Measurements from ENCODE around the gene CD276.

The CD276 gene

GRCh38 chr15:73660455-73660854, 23.7 kb upstream of the CD276 start:
- Histone ChIP-seq H3K36me3 (ENCODE audit: control insufficient read depth in 5 of 5, insufficient read depth in 5 of 5, low read length in 5 of 5) (no peaks in the 10 kb centered on the region), H3K27ac (ENCODE audit: low read depth, low read length) (no peak overlapping the region), H3K27me3 (ENCODE audit: control insufficient read depth in 5 of 5, insufficient read depth in 4 of 5, low read length in 5 of 5) (no peaks in the 10 kb centered on the region), H3K4me1 (ENCODE audit: control insufficient read depth in 5 of 5, insufficient read depth in 5 of 5, low read length in 5 of 5) (no peaks in the 10 kb centered on the region), H3K9ac (ENCODE audit: low read length in 5 of 5) (no peak overlapping the region), H3K9me3 (ENCODE audit: control insufficient read depth in 5 of 5, low read length in 5 of 5) (peaks cover 0 to 6% (median 4%) of the 10 kb centered on the region in 5 donors), H3K4me3 (ENCODE audit: low read depth in 1 of 5, low read length in 5 of 5) (no peak overlapping the region)

- peaks cover 8 to 19% (median 11%) of the 10 kb centered on the region in 5 donors for H3K27me3 ChIP-seq (ENCODE audit: control insufficient read depth in 5 of 5, insufficient read depth in 4 of 5, low read length in 5 of 5)
- H3K27ac ChIP-seq (ENCODE audit: low read depth, low read length), result no peak overlapping the region
- peaks cover 2 to 11% (median 4%) of the 10 kb centered on the region in 5 donors for H3K4me1 ChIP-seq (ENCODE audit: control insufficient read depth in 5 of 5, insufficient read depth in 5 of 5, low read length in 5 of 5)
- H3K4me3 ChIP-seq (ENCODE audit: low read depth in 1 of 5, low read length in 5 of 5), result no peak overlapping the region
- H3K9me3 ChIP-seq (ENCODE audit: control insufficient read depth in 5 of 5, low read length in 5 of 5), result no peaks in the 10 kb centered on the region
- H3K9ac ChIP-seq (ENCODE audit: low read length in 5 of 5), result no peak overlapping the region
- H3K36me3 ChIP-seq (ENCODE audit: control insufficient read depth in 5 of 5, insufficient read depth in 5 of 5, low read length in 5 of 5), result no peaks in the 10 kb centered on the region
These were observed 9.6 kb upstream of the CD276 start for GRCh38 chr15:73674587-73674986.

- H3K9me3 ChIP-seq (ENCODE audit: control insufficient read depth in 5 of 5, low read length in 5 of 5), result no peaks in the 10 kb centered on the region
These were observed 7.0 kb upstream of the CD276 start for GRCh38 chr15:73677146-73677607.

GRCh38 chr15:73677733-73678132, 6.5 kb upstream of the CD276 start:
- Histone ChIP-seq H3K9ac (ENCODE audit: low read length in 5 of 5) (no peak overlapping the region), H3K9me3 (ENCODE audit: control insufficient read depth in 5 of 5, low read length in 5 of 5) (no peaks in the 10 kb centered on the region), H3K4me1 (ENCODE audit: control insufficient read depth in 5 of 5, insufficient read depth in 5 of 5, low read length in 5 of 5) (peaks cover 2 to 18% (median 10%) of the 10 kb centered on the region in 5 donors), H3K4me3 (ENCODE audit: low read depth in 1 of 5, low read length in 5 of 5) (no peak overlapping the region), H3K27me3 (ENCODE audit: control insufficient read depth in 5 of 5, insufficient read depth in 4 of 5, low read length in 5 of 5) (peaks cover 0 to 6% (median 0%) of the 10 kb centered on the region in 5 donors), H3K36me3 (ENCODE audit: control insufficient read depth in 5 of 5, insufficient read depth in 5 of 5, low read length in 5 of 5) (no peaks in the 10 kb centered on the region), H3K27ac (ENCODE audit: low read depth, low read length) (no peak overlapping the region)

More at GRCh38 chr15:73677146-73677607, 7.0 kb upstream of the CD276 start:
- H3K27me3 ChIP-seq (ENCODE audit: control insufficient read depth in 5 of 5, insufficient read depth in 4 of 5, low read length in 5 of 5), result peaks cover 0 to 9% (median 4%) of the 10 kb centered on the region in 5 donors
- H3K4me1 ChIP-seq (ENCODE audit: control insufficient read depth in 5 of 5, insufficient read depth in 5 of 5, low read length in 5 of 5), result peaks cover 2 to 18% (median 10%) of the 10 kb centered on the region in 5 donors
- H3K27ac ChIP-seq (ENCODE audit: low read depth, low read length), result no peak overlapping the region
- no peak overlapping the region for H3K9ac ChIP-seq (ENCODE audit: low read length in 5 of 5)
- H3K36me3 ChIP-seq (ENCODE audit: control insufficient read depth in 5 of 5, insufficient read depth in 5 of 5, low read length in 5 of 5), result no peaks in the 10 kb centered on the region
- H3K4me3 ChIP-seq (ENCODE audit: low read depth in 1 of 5, low read length in 5 of 5), result no peak overlapping the region

- H3K27me3 ChIP-seq (ENCODE audit: control insufficient read depth in 5 of 5, insufficient read depth in 4 of 5, low read length in 5 of 5), result peaks cover 0 to under 1% (median 0%) of the 10 kb centered on the region in 5 donors
- H3K4me1 ChIP-seq (ENCODE audit: control insufficient read depth in 5 of 5, insufficient read depth in 5 of 5, low read length in 5 of 5), result peaks cover 2 to 21% (median 13%) of the 10 kb centered on the region in 5 donors
- no peaks in the 10 kb centered on the region for H3K36me3 ChIP-seq (ENCODE audit: control insufficient read depth in 5 of 5, insufficient read depth in 5 of 5, low read length in 5 of 5)
- no peak overlapping the region for H3K4me3 ChIP-seq (ENCODE audit: low read depth in 1 of 5, low read length in 5 of 5)
- no peaks in the 10 kb centered on the region for H3K9me3 ChIP-seq (ENCODE audit: control insufficient read depth in 5 of 5, low read length in 5 of 5)
- no peak overlapping the region for H3K9ac ChIP-seq (ENCODE audit: low read length in 5 of 5)
- H3K27ac ChIP-seq (ENCODE audit: low read depth, low read length), result no peak overlapping the region
These were observed 5.7 kb upstream of the CD276 start for GRCh38 chr15:73678498-73678897.

- Histone ChIP-seq H3K27ac (ENCODE audit: low read depth, low read length) (peak overlapping the region; percentile 11), H3K36me3 (ENCODE audit: control insufficient read depth in 5 of 5, insufficient read depth in 5 of 5, low read length in 5 of 5) (no peaks in the 10 kb centered on the region), H3K4me3 (ENCODE audit: low read depth in 1 of 5, low read length in 5 of 5) (no peak overlapping the region), H3K9ac (ENCODE audit: low read length in 5 of 5) (no peak overlapping the region), H3K4me1 (ENCODE audit: control insufficient read depth in 5 of 5, insufficient read depth in 5 of 5, low read length in 5 of 5) (peaks cover 4 to 26% (median 17%) of the 10 kb centered on the region in 5 donors), H3K27me3 (ENCODE audit: control insufficient read depth in 5 of 5, insufficient read depth in 4 of 5, low read length in 5 of 5) (no peaks in the 10 kb centered on the region), H3K9me3 (ENCODE audit: control insufficient read depth in 5 of 5, low read length in 5 of 5) (no peaks in the 10 kb centered on the region)
These were observed 5.0 kb upstream of the CD276 start for GRCh38 chr15:73679180-73679579.

GRCh38 chr15:73679964-73680363, 4.2 kb upstream of the CD276 start:
- Histone ChIP-seq H3K9me3 (ENCODE audit: control insufficient read depth in 5 of 5, low read length in 5 of 5) (no peaks in the 10 kb centered on the region), H3K4me3 (ENCODE audit: low read depth in 1 of 5, low read length in 5 of 5) (no peak overlapping the region), H3K36me3 (ENCODE audit: control insufficient read depth in 5 of 5, insufficient read depth in 5 of 5, low read length in 5 of 5) (no peaks in the 10 kb centered on the region), H3K27me3 (ENCODE audit: control insufficient read depth in 5 of 5, insufficient read depth in 4 of 5, low read length in 5 of 5) (no peaks in the 10 kb centered on the region), H3K9ac (ENCODE audit: low read length in 5 of 5) (peak overlapping the region in 1 of 5 donors; percentile 5), H3K4me1 (ENCODE audit: control insufficient read depth in 5 of 5, insufficient read depth in 5 of 5, low read length in 5 of 5) (peaks cover 4 to 32% (median 21%) of the 10 kb centered on the region in 5 donors), H3K27ac (ENCODE audit: low read depth, low read length) (peak overlapping the region; percentile 11)

GRCh38 chr15:73680549-73680948, 3.6 kb upstream of the CD276 start:
- Histone ChIP-seq H3K9ac (ENCODE audit: low read length in 5 of 5) (no peak overlapping the region), H3K27ac (ENCODE audit: low read depth, low read length) (no peak overlapping the region), H3K27me3 (ENCODE audit: control insufficient read depth in 5 of 5, insufficient read depth in 4 of 5, low read length in 5 of 5) (no peaks in the 10 kb centered on the region), H3K4me1 (ENCODE audit: control insufficient read depth in 5 of 5, insufficient read depth in 5 of 5, low read length in 5 of 5) (peaks cover 4 to 38% (median 26%) of the 10 kb centered on the region in 5 donors), H3K9me3 (ENCODE audit: control insufficient read depth in 5 of 5, low read length in 5 of 5) (no peaks in the 10 kb centered on the region), H3K4me3 (ENCODE audit: low read depth in 1 of 5, low read length in 5 of 5) (no peak overlapping the region), H3K36me3 (ENCODE audit: control insufficient read depth in 5 of 5, insufficient read depth in 5 of 5, low read length in 5 of 5) (no peaks in the 10 kb centered on the region)

- Histone ChIP-seq H3K4me3 (ENCODE audit: low read depth in 1 of 5, low read length in 5 of 5) (no peak overlapping the region), H3K9ac (ENCODE audit: low read length in 5 of 5) (no peak overlapping the region), H3K27ac (ENCODE audit: low read depth, low read length) (no peak overlapping the region), H3K36me3 (ENCODE audit: control insufficient read depth in 5 of 5, insufficient read depth in 5 of 5, low read length in 5 of 5) (no peaks in the 10 kb centered on the region), H3K27me3 (ENCODE audit: control insufficient read depth in 5 of 5, insufficient read depth in 4 of 5, low read length in 5 of 5) (no peaks in the 10 kb centered on the region), H3K4me1 (ENCODE audit: control insufficient read depth in 5 of 5, insufficient read depth in 5 of 5, low read length in 5 of 5) (peaks cover 4 to 43% (median 31%) of the 10 kb centered on the region in 5 donors), H3K9me3 (ENCODE audit: control insufficient read depth in 5 of 5, low read length in 5 of 5) (no peaks in the 10 kb centered on the region)
These were observed 3.1 kb upstream of the CD276 start for GRCh38 chr15:73681063-73681462.

- Histone ChIP-seq H3K9ac (ENCODE audit: low read length in 5 of 5) (no peak overlapping the region), H3K4me3 (ENCODE audit: low read depth in 1 of 5, low read length in 5 of 5) (no peak overlapping the region), H3K4me1 (ENCODE audit: control insufficient read depth in 5 of 5, insufficient read depth in 5 of 5, low read length in 5 of 5) (peaks cover 6 to 52% (median 40%) of the 10 kb centered on the region in 5 donors), H3K27me3 (ENCODE audit: control insufficient read depth in 5 of 5, insufficient read depth in 4 of 5, low read length in 5 of 5) (no peaks in the 10 kb centered on the region), H3K9me3 (ENCODE audit: control insufficient read depth in 5 of 5, low read length in 5 of 5) (no peaks in the 10 kb centered on the region), H3K36me3 (ENCODE audit: control insufficient read depth in 5 of 5, insufficient read depth in 5 of 5, low read length in 5 of 5) (no peaks in the 10 kb centered on the region), H3K27ac (ENCODE audit: low read depth, low read length) (no peak overlapping the region)
These were observed 2.2 kb upstream of the CD276 start for GRCh38 chr15:73681856-73682599.
